Endothelial cell of umbilical vein (primary cell): ENCODE measurements around the gene RAB33B. TPM values are rescaled to one million over a fixed set of nuclear protein-coding genes. Genes with fewer than 3 reads are reported as not detected.

ENCODE experiments used
- BruUV-seq: library from RNA; stranded (reverse); fragments of 400-500 nt; replicated peaks from 2 replicates; lab custom pipeline; 2021; lab: Mats Ljungman, UMichigan
- CTCF ChIA-PET: fragments of 300-600, 350-600 bp; sonication (Branson Sonifier 250); formaldehyde crosslinking; loops from one replicate; lab custom pipeline; 2021; ENCODE audit warnings: antibody characterized with exemption, inconsistent platforms; lab: Charles Lee
- POLR2A ChIA-PET: fragments of 300-600, 350-600 bp; sonication (Branson Sonifier 250); formaldehyde crosslinking; loops from one replicate; lab custom pipeline; 2021; ENCODE audit warnings: antibody characterized with exemption, inconsistent platforms; lab: Charles Lee
- DNase-seq: peaks from one replicate; pipeline ENCODE4 v3.0.0-alpha.2; 2011; ENCODE audit warnings: low read depth, low spot score
- FAIRE-seq: peaks from 2 replicates; lab custom pipeline; 2011; peaks lifted over from hg19 to GRCh38; lab: Jason Lieb, UNC
- H2AFZ ChIP-seq: 2 replicates; pipeline ENCODE4 v1.6.0; 2012; ENCODE audit warnings: low read depth, low read length, control low read depth, inconsistent platforms
- H3K27ac ChIP-seq: 2 replicates; pipeline ENCODE4 v1.5.1; 2011; ENCODE audit warnings: low read depth, mild to moderate bottlenecking, control low read depth, low read length, moderate library complexity; ENCODE audit not compliant: insufficient read depth
- H3K27me3 ChIP-seq, 2 experiments: 2 replicates each; pipeline versions ENCODE4 v1.6.0 to v1.6.1; 2011; ENCODE audit warnings: low read length in 2 of 2, mixed read lengths in 1 of 2; ENCODE audit not compliant: control insufficient read depth in 2 of 2, insufficient read depth in 2 of 2
- H3K36me3 ChIP-seq, 2 experiments: 2 replicates in 1 of 2; 3 replicates in 1 of 2; pipeline ENCODE4 v1.5.1; 2011; ENCODE audit warnings: low read length in 2 of 2, mild to moderate bottlenecking in 1 of 2, moderate library complexity in 1 of 2; ENCODE audit not compliant: control insufficient read depth in 2 of 2, insufficient read depth in 2 of 2; ENCODE audit errors: extremely low read depth in 1 of 2
- H3K4me1 ChIP-seq: 3 replicates; pipeline ENCODE4 v1.5.1; 2011; ENCODE audit warnings: mild to moderate bottlenecking, low read length; ENCODE audit not compliant: control insufficient read depth, insufficient read depth; ENCODE audit errors: extremely low read depth
- H3K4me2 ChIP-seq: 2 replicates; pipeline ENCODE4 v1.6.1; 2011; ENCODE audit warnings: low read length, control low read depth, mixed read lengths; ENCODE audit not compliant: insufficient read depth
- H3K4me3 ChIP-seq, 3 experiments: fragments of 200-600 bp in 1 of 3; sonication (generic), shearing (Covaris generic) in 1 of 3; replicated peaks in 1 of 3; 2 replicates each; pipeline ENCODE4 v1.5.1; 2011 to 2016; ENCODE audit warnings: control low read depth in 3 of 3, low read length in 3 of 3, mild to moderate bottlenecking in 2 of 3, inconsistent platforms in 1 of 3, low read depth in 1 of 3, moderate library complexity in 1 of 3; ENCODE audit not compliant: insufficient read depth in 1 of 3
- H3K79me2 ChIP-seq: 2 replicates; pipeline ENCODE4 v1.6.0; 2012; ENCODE audit warnings: low read length, inconsistent platforms; ENCODE audit not compliant: control insufficient read depth, insufficient read depth
- H3K9ac ChIP-seq: replicated peaks from 2 replicates; pipeline ENCODE3; 2011; ENCODE audit warnings: low read length, control low read depth; ENCODE audit not compliant: insufficient read depth; ENCODE audit errors: extremely low read depth
- H3K9me1 ChIP-seq: replicated peaks from 3 replicates; pipeline ENCODE4 v1.6.0; 2011; ENCODE audit warnings: mild to moderate bottlenecking, low read length; ENCODE audit not compliant: control insufficient read depth, insufficient read depth; ENCODE audit errors: extremely low read depth
- H3K9me3 ChIP-seq: replicated peaks from 2 replicates; pipeline ENCODE4 v1.5.1; 2012; ENCODE audit warnings: low read length, inconsistent platforms; ENCODE audit not compliant: control insufficient read depth, insufficient read depth
- H4K20me1 ChIP-seq: replicated peaks from 2 replicates; pipeline ENCODE3; 2011; ENCODE audit warnings: mild to moderate bottlenecking, low read length; ENCODE audit not compliant: control insufficient read depth, insufficient read depth; ENCODE audit errors: extremely low read depth
- EZH2 ChIP-seq: IDR thresholded peaks from 2 replicates; pipeline ENCODE4 v1.6.1; 2012; ENCODE audit warnings: borderline replicate concordance, low read depth, mild to moderate bottlenecking, moderate library complexity, low read length, inconsistent platforms; ENCODE audit not compliant: severe bottlenecking
- FOS ChIP-seq: IDR thresholded peaks from 2 replicates; pipeline ENCODE4 v1.6.1; 2011; ENCODE audit warnings: mild to moderate bottlenecking, low read length, moderate library complexity, borderline replicate concordance; ENCODE audit not compliant: insufficient read depth
- GATA2 ChIP-seq: IDR thresholded peaks from 2 replicates; pipeline ENCODE4 v1.7.0; 2011; ENCODE audit warnings: low read depth, mild to moderate bottlenecking, moderate library complexity, mixed read lengths, low read length; ENCODE audit not compliant: insufficient read length, insufficient read depth
- JUN ChIP-seq: IDR thresholded peaks from 2 replicates; pipeline ENCODE4 v1.6.1; 2011; ENCODE audit warnings: borderline replicate concordance, low read depth; ENCODE audit not compliant: insufficient read length, insufficient read depth
- MYC ChIP-seq: IDR thresholded peaks from one replicate; pipeline ENCODE4 v1.6.1; 2011; ENCODE audit warnings: mild to moderate bottlenecking, low read depth, low read length
- POLR2A ChIP-seq: IDR thresholded peaks from 2 replicates; pipeline ENCODE4 v1.6.1; 2012; ENCODE audit warnings: low read depth, mild to moderate bottlenecking, control low read depth, low read length
- POLR2AphosphoS5 ChIP-seq: IDR thresholded peaks from 2 replicates; pipeline ENCODE4 v1.6.1; 2012; ENCODE audit warnings: low read depth, mild to moderate bottlenecking, control low read depth, low read length, moderate library complexity; ENCODE audit not compliant: insufficient read depth
- dilution Hi-C: fragments of 300-500 bp; cut with MboI; formaldehyde crosslinking; loops from one replicate; pipeline ENCODE4 v1.15.0; 2019; ENCODE audit warnings: low sequenced_read_pairs; ENCODE audit not compliant: extremely low pct_ligation_motif_present
- intact Hi-C: fragments of 100-400 bp; cut with micrococcal nuclease; formaldehyde crosslinking; loops from one replicate; pipeline ENCODE4 v1.10.0; 2022
- polyA plus RNA-seq, 4 experiments: library from polyadenylated mRNA; depleted of rRNA in 3 of 4; stranded (reverse) in 3 of 4; unstranded in 1 of 4; fragments of >200 nt; gene quantifications; 2 replicates each; pipeline versions ENCODE4 v1.2.1 to v1.2.3, GENCODE V29; 2011 to 2012; ENCODE audit warnings: missing spikeins in 1 of 4
- total RNA-seq: library from RNA; stranded (reverse); gene quantifications from 2 replicates; pipeline ENCODE4 v1.2.3, GENCODE V29; 2021
- TF ChIP-seq, protein P1 (sequence below), 2 donors: IDR thresholded peaks; 1 replicate in 1 of 2; 2 replicates in 1 of 2; pipeline ENCODE4 v1.5.1; 2011; ENCODE audit warnings: low read length in 2 of 2, mild to moderate bottlenecking in 2 of 2, moderate library complexity in 2 of 2, control low read depth in 1 of 2, inconsistent platforms in 1 of 2, low read depth in 1 of 2; ENCODE audit not compliant: insufficient read depth in 1 of 2; ENCODE audit errors: extremely low read depth in 1 of 2
- TF ChIP-seq, protein P2 (sequence below): IDR thresholded peaks from 2 replicates; pipeline ENCODE4 v1.6.1; 2011; ENCODE audit not compliant: insufficient read depth, insufficient read length

The RAB33B gene
- total and polyA plus RNA-seq, 2 donors (not counting 3 experiments of a cell fraction or from before 2014, with no cell fraction given): 7.8 to 14.7 TPM

DNA sequence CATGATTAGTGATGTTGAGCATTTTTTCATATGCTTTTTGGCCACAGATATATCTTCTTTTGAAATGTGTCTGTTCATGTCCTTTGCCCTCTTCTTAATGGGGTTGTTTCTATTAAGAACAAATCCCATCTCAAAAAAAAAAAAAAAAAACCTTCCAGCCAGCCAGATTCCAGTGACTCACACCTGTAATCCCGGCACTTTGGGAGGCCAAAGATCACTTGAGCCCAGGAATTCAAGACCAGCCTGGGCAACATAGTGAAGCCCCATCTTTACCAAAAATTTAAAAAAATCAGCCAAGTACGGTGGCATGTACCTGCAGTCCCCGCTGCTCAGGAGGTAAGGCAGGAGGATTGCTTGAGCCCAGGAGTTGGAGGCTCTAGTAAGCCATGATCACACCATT lies 5.1 kb downstream of the RAB33B start:
- Histone ChIP-seq H4K20me1 (peaks cover 3% of the 10 kb centered on the region), H3K4me3 (no peak overlapping the region), H3K9me1 (no peaks in the 10 kb centered on the region), H3K27ac (no peak overlapping the region), H3K4me2 (no peak overlapping the region), H3K36me3 (no peaks in the 10 kb centered on the region), H3K9ac (no peak overlapping the region), H3K27me3 (no peaks in the 10 kb centered on the region), H3K79me2 (peaks cover 82% of the 10 kb centered on the region), H3K9me3 (no peaks in the 10 kb centered on the region), H2AFZ (no peak overlapping the region), H3K4me1 (peaks cover 36% of the 10 kb centered on the region)
- peak; percentile 19 for TF ChIP-seq FOS
- no peak for TF ChIP-seq EZH2
- BruUV-seq: no TSS peak
- dilution Hi-C loops: no loop called here
- ChIA-PET POLR2A (no interaction called here), CTCF (no interaction called here)
- no peak for DNase-seq
- intact Hi-C loops: no loop called here
- no peak for FAIRE-seq

DNA sequence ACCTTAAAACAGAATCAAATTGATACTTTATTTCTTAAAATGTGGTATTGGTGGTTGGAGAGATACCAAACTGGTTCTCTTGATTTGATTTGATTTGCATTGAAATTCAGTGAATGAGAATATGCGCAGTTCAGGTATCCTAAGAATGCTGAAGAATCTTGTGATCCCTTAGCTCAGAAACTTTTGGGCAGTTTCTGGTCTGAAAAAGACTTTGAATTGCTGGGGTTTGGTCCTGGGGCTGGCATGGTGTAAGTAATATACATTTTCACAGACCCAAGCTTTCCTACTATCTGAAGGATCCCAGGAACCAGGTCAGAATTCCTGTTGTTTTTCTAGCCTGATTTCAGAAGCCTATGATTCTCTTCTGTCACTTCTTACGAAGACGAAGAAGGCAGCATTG lies 6.6 kb downstream of the RAB33B start:
- Histone ChIP-seq H4K20me1 (peaks cover 3% of the 10 kb centered on the region), H3K27ac (no peak overlapping the region), H2AFZ (no peak overlapping the region), H3K4me1 (peaks cover 31% of the 10 kb centered on the region), H3K4me2 (no peak overlapping the region), H3K4me3 (no peak overlapping the region), H3K79me2 (peaks cover 73% of the 10 kb centered on the region), H3K9me3 (no peaks in the 10 kb centered on the region), H3K27me3 (no peaks in the 10 kb centered on the region), H3K36me3 (no peaks in the 10 kb centered on the region), H3K9me1 (no peaks in the 10 kb centered on the region), H3K9ac (no peak overlapping the region)
- BruUV-seq: no TSS peak
- dilution Hi-C loops: no loop called here
- POLR2A ChIA-PET: no interaction called here
- DNase-seq: no peak
- CTCF ChIA-PET: interaction anchor here (1.1 to 2.3 kb wide), 2 partner anchors 37 to 44 kb away, joined by 3 to 5 read pairs; no protein-coding TSS in a partner anchor
- no peak for FAIRE-seq
- intact Hi-C loops: no loop called here
- TF ChIP-seq, protein P1, sequence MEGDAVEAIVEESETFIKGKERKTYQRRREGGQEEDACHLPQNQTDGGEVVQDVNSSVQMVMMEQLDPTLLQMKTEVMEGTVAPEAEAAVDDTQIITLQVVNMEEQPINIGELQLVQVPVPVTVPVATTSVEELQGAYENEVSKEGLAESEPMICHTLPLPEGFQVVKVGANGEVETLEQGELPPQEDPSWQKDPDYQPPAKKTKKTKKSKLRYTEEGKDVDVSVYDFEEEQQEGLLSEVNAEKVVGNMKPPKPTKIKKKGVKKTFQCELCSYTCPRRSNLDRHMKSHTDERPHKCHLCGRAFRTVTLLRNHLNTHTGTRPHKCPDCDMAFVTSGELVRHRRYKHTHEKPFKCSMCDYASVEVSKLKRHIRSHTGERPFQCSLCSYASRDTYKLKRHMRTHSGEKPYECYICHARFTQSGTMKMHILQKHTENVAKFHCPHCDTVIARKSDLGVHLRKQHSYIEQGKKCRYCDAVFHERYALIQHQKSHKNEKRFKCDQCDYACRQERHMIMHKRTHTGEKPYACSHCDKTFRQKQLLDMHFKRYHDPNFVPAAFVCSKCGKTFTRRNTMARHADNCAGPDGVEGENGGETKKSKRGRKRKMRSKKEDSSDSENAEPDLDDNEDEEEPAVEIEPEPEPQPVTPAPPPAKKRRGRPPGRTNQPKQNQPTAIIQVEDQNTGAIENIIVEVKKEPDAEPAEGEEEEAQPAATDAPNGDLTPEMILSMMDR (IDR thresholded peaks at IDR 0.05; ENCODE audit: extremely low read depth in 1 of 2, insufficient read depth in 1 of 2, low read depth in 1 of 2, low read length in 2 of 2): no peak
- no peak for TF ChIP-seq JUN
- no peak for TF ChIP-seq MYC
- TF ChIP-seq GATA2: no peak
- TF ChIP-seq, protein P2, sequence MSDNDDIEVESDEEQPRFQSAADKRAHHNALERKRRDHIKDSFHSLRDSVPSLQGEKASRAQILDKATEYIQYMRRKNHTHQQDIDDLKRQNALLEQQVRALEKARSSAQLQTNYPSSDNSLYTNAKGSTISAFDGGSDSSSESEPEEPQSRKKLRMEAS: no peak
- no peak for TF ChIP-seq POLR2A
- no peak for TF ChIP-seq POLR2AphosphoS5
- no peak for TF ChIP-seq EZH2
- no peak for TF ChIP-seq FOS
